Activated naive CD4-positive, alpha-beta T cell treated with anti-CD3 and anti-CD28 coated beads for 36 hours (primary cell): ENCODE data around the gene FSTL1. TPM values are rescaled to one million over a fixed set of nuclear protein-coding genes. Genes with fewer than 3 reads are reported as not detected.

Source experiments
- CTCF ChIA-PET: fragments of 350-600 bp; sonication (Branson Sonifier 250); formaldehyde crosslinking; loops from one replicate; lab custom pipeline; 2021; ENCODE audit warnings: antibody characterized with exemption; lab: Charles Lee
- DNase-seq: peaks from one replicate; pipeline ENCODE4 v3.0.0-alpha.2; 2020
- H3K27ac Mint-ChIP-seq: one replicate; pipeline ENCODE4 v1.8.0; 2021; ENCODE audit warnings: mild to moderate bottlenecking, mixed read lengths
- H3K27me3 Mint-ChIP-seq: one replicate; pipeline ENCODE4 v1.8.0; 2021; ENCODE audit warnings: low read depth, mixed read lengths
- H3K36me3 Mint-ChIP-seq: one replicate; pipeline ENCODE4 v1.8.0; 2021; ENCODE audit warnings: low read depth, mixed read lengths
- H3K4me1 Mint-ChIP-seq: one replicate; pipeline ENCODE4 v1.8.0; 2021; ENCODE audit warnings: low read depth, mixed read lengths
- H3K4me3 Mint-ChIP-seq: one replicate; pipeline ENCODE4 v1.8.0; 2021; ENCODE audit warnings: mild to moderate bottlenecking, moderate library complexity, mixed read lengths
- H3K9me3 Mint-ChIP-seq: one replicate; pipeline ENCODE4 v1.8.0; 2021; ENCODE audit warnings: mixed read lengths
- intact Hi-C: fragments of 100-400 bp; cut with micrococcal nuclease; formaldehyde crosslinking; loops from one replicate; pipeline ENCODE4 v1.15.1; 2023
- total RNA-seq, 2 experiments: library from RNA; stranded (reverse); gene quantifications; one replicate each; pipeline ENCODE4 v1.2.3, GENCODE V29; 2021

The FSTL1 gene
- total RNA-seq, 2 experiments from 2014 or later = 0.40 TPM; not detected in 1

- Mint-ChIP-seq H3K36me3 (no peaks in the 10 kb centered on the region), H3K9me3 (no peaks in the 10 kb centered on the region), H3K4me3 (no peak overlapping the region), H3K27me3 (peaks cover 2% of the 10 kb centered on the region), H3K27ac (no peak overlapping the region), H3K4me1 (peaks cover 8% of the 10 kb centered on the region)
- no peak for DNase-seq
- intact Hi-C loops = no loop called here
- CTCF ChIA-PET = interaction anchor here (1.1 to 4.7 kb wide), 3 partner anchors 137 to 180 kb away, joined by 3 to 76 read pairs (median 18); no protein-coding TSS in a partner anchor
Observed at GRCh38 chr3:120420360-120420759, 30.4 kb downstream of the FSTL1 start.

- no peak for DNase-seq
- peaks cover 8% of the 10 kb centered on the region for H3K4me1 Mint-ChIP-seq
- intact Hi-C loops = loop anchor here (1.0 to 10.0 kb wide), 2 partner anchors 376 to 1145 kb away; no protein-coding TSS in a partner anchor
- CTCF ChIA-PET = interaction anchor here (1.0 to 5.1 kb wide), 3 partner anchors 138 to 374 kb away, joined by 3 to 141 read pairs (median 76); no protein-coding TSS in a partner anchor
- peaks cover 2% of the 10 kb centered on the region for H3K27me3 Mint-ChIP-seq
- no peaks in the 10 kb centered on the region for H3K9me3 Mint-ChIP-seq
- H3K27ac Mint-ChIP-seq = no peak overlapping the region
- H3K36me3 Mint-ChIP-seq = no peaks in the 10 kb centered on the region
- H3K4me3 Mint-ChIP-seq = no peak overlapping the region
Observed at GRCh38 chr3:120419797-120420196, 31.0 kb downstream of the FSTL1 start.

GRCh38 chr3:120418866-120419490 lies 31.8 kb downstream of the FSTL1 start:
- DNase-seq = peak; percentile 58
- Mint-ChIP-seq H3K27ac (no peak overlapping the region), H3K36me3 (no peaks in the 10 kb centered on the region), H3K4me3 (no peak overlapping the region), H3K27me3 (no peaks in the 10 kb centered on the region), H3K4me1 (peaks cover 8% of the 10 kb centered on the region), H3K9me3 (no peaks in the 10 kb centered on the region)
- CTCF ChIA-PET = interaction anchor here (0.7 to 5.1 kb wide), 10 partner anchors 18 to 376 kb away, joined by 3 to 141 read pairs (median 4); no protein-coding TSS in a partner anchor
- intact Hi-C loops = loop anchor here (1.0 to 10.0 kb wide), 2 partner anchors 376 to 1144 kb away; no protein-coding TSS in a partner anchor

GRCh38 chr3:120418446-120418845 lies 32.3 kb downstream of the FSTL1 start:
- no peak overlapping the region for H3K4me3 Mint-ChIP-seq
- H3K27me3 Mint-ChIP-seq = no peaks in the 10 kb centered on the region
- no peak for DNase-seq
- no peak overlapping the region for H3K27ac Mint-ChIP-seq
- peaks cover 8% of the 10 kb centered on the region for H3K4me1 Mint-ChIP-seq
- CTCF ChIA-PET = interaction anchor here (0.7 to 5.1 kb wide), 28 partner anchors 11 to 527 kb away, joined by 3 to 141 read pairs (median 5); partner anchors contain the start of gene LRRC58
- intact Hi-C loops = loop anchor here (10.0 kb wide), 1 partner anchor 1144 kb away; no protein-coding TSS in a partner anchor
- no peaks in the 10 kb centered on the region for H3K9me3 Mint-ChIP-seq
- H3K36me3 Mint-ChIP-seq = no peaks in the 10 kb centered on the region

- Mint-ChIP-seq H3K9me3 (no peaks in the 10 kb centered on the region), H3K4me3 (peak overlapping the region; percentile 74), H3K4me1 (peaks cover 8% of the 10 kb centered on the region), H3K27me3 (no peaks in the 10 kb centered on the region), H3K27ac (peak overlapping the region; percentile 32), H3K36me3 (no peaks in the 10 kb centered on the region)
- intact Hi-C loops = loop anchor here (1.0 to 10.0 kb wide), 10 partner anchors 68 to 1143 kb away; partner anchors contain the start of genes GSK3B, GTF2E1, LRRC58 and NDUFB4
- peak; percentile 96 for DNase-seq
- CTCF ChIA-PET = interaction anchor here (0.5 to 5.1 kb wide), 56 partner anchors 8 to 1090 kb away, joined by 3 to 141 read pairs (median 4); partner anchors contain the start of genes LRRC58 and NDUFB4
Observed at GRCh38 chr3:120417272-120417911, 33.4 kb downstream of the FSTL1 start.

GRCh38 chr3:120416868-120417267 lies 33.9 kb downstream of the FSTL1 start:
- no peak for DNase-seq
- Mint-ChIP-seq H3K27me3 (no peaks in the 10 kb centered on the region), H3K4me3 (peak overlapping the region; percentile 74), H3K4me1 (peaks cover 8% of the 10 kb centered on the region), H3K36me3 (no peaks in the 10 kb centered on the region), H3K9me3 (no peaks in the 10 kb centered on the region), H3K27ac (peak overlapping the region; percentile 32)
- intact Hi-C loops = loop anchor here (1.0 to 10.0 kb wide), 10 partner anchors 68 to 1142 kb away; partner anchors contain the start of genes GSK3B, GTF2E1, LRRC58 and NDUFB4
- CTCF ChIA-PET = interaction anchor here (0.5 to 5.1 kb wide), 50 partner anchors 9 to 1091 kb away, joined by 3 to 141 read pairs (median 4); partner anchors contain the start of genes LRRC58 and NDUFB4

GRCh38 chr3:120415756-120416155 lies 35.0 kb downstream of the FSTL1 start:
- no peak for DNase-seq
- CTCF ChIA-PET = interaction anchor here (0.9 to 5.1 kb wide), 6 partner anchors 10 to 524 kb away, joined by 3 to 141 read pairs (median 6); partner anchors contain the start of gene LRRC58
- Mint-ChIP-seq H3K4me3 (no peak overlapping the region), H3K36me3 (no peaks in the 10 kb centered on the region), H3K27me3 (no peaks in the 10 kb centered on the region), H3K9me3 (no peaks in the 10 kb centered on the region), H3K4me1 (peaks cover 8% of the 10 kb centered on the region), H3K27ac (no peak overlapping the region)
- intact Hi-C loops = loop anchor here (2.0 to 10.0 kb wide), 2 partner anchors 321 to 1141 kb away; partner anchors contain the start of gene GSK3B

GRCh38 chr3:120410541-120410940 lies 40.3 kb downstream of the FSTL1 start:
- CTCF ChIA-PET = interaction anchor here (0.6 to 1.8 kb wide), 5 partner anchors 11 to 984 kb away, joined by 3 to 8 read pairs (median 4); no protein-coding TSS in a partner anchor
- intact Hi-C loops = loop anchor here (10.0 kb wide), 1 partner anchor 1136 kb away; no protein-coding TSS in a partner anchor
- DNase-seq = no peak
- H3K27ac Mint-ChIP-seq = no peak overlapping the region
- no peaks in the 10 kb centered on the region for H3K4me1 Mint-ChIP-seq
- no peaks in the 10 kb centered on the region for H3K9me3 Mint-ChIP-seq
- no peaks in the 10 kb centered on the region for H3K36me3 Mint-ChIP-seq
- H3K4me3 Mint-ChIP-seq = no peak overlapping the region
- H3K27me3 Mint-ChIP-seq = no peaks in the 10 kb centered on the region

GRCh38 chr3:120410116-120410515 lies 40.7 kb downstream of the FSTL1 start:
- H3K36me3 Mint-ChIP-seq = no peaks in the 10 kb centered on the region
- no peaks in the 10 kb centered on the region for H3K9me3 Mint-ChIP-seq
- no peaks in the 10 kb centered on the region for H3K4me1 Mint-ChIP-seq
- intact Hi-C loops = loop anchor here (10.0 kb wide), 1 partner anchor 1135 kb away; no protein-coding TSS in a partner anchor
- H3K27me3 Mint-ChIP-seq = no peaks in the 10 kb centered on the region
- DNase-seq = no peak
- CTCF ChIA-PET = interaction anchor here (1.3 to 1.8 kb wide), 3 partner anchors 12 to 167 kb away, joined by 3 to 8 read pairs (median 5); no protein-coding TSS in a partner anchor
- no peak overlapping the region for H3K4me3 Mint-ChIP-seq
- H3K27ac Mint-ChIP-seq = no peak overlapping the region

- intact Hi-C loops = no loop called here
- no peak overlapping the region for H3K27ac Mint-ChIP-seq
- no peaks in the 10 kb centered on the region for H3K36me3 Mint-ChIP-seq
- CTCF ChIA-PET = interaction anchor here (0.9 to 1.1 kb wide), 2 partner anchors 10 to 164 kb away, joined by 3 to 7 read pairs; no protein-coding TSS in a partner anchor
- no peaks in the 10 kb centered on the region for H3K27me3 Mint-ChIP-seq
- DNase-seq = no peak
- H3K9me3 Mint-ChIP-seq = no peaks in the 10 kb centered on the region
- no peak overlapping the region for H3K4me3 Mint-ChIP-seq
- H3K4me1 Mint-ChIP-seq = no peaks in the 10 kb centered on the region
Observed at GRCh38 chr3:120407508-120408287, 43.1 kb downstream of the FSTL1 start.

- H3K27ac Mint-ChIP-seq = no peak overlapping the region
- intact Hi-C loops = no loop called here
- DNase-seq = no peak
- no peaks in the 10 kb centered on the region for H3K36me3 Mint-ChIP-seq
- CTCF ChIA-PET = interaction anchor here (1.2 kb wide), 1 partner anchor 11 kb away, joined by 3 read pairs; no protein-coding TSS in a partner anchor
- H3K27me3 Mint-ChIP-seq = no peaks in the 10 kb centered on the region
- no peaks in the 10 kb centered on the region for H3K9me3 Mint-ChIP-seq
- no peaks in the 10 kb centered on the region for H3K4me1 Mint-ChIP-seq
- no peak overlapping the region for H3K4me3 Mint-ChIP-seq
Observed at GRCh38 chr3:120404876-120405275, 45.9 kb downstream of the FSTL1 start.
